HCT116 (cell line): ENCODE data around the gene UBE2L3. TPM values are rescaled to one million over a fixed set of nuclear protein-coding genes. Genes with fewer than 3 reads are reported as not detected.
A peak's percentile ranks its signal among the peaks of the same experiment; 100 is the strongest.

Source experiments
- ATAC-seq: fragments of 200-7000 bp; cut with Tn5 transposase; 2 replicates; pipeline ENCODE4 v1.9.1; 2020; ENCODE audit warnings: mild to moderate bottlenecking, moderate library complexity
- BruUV-seq: library from RNA; stranded (reverse); fragments of 400-500 nt; replicated peaks from 2 replicates; lab custom pipeline; 2021; lab: Mats Ljungman, UMichigan
- CTCF ChIA-PET: fragments of 300-600 bp; sonication (Branson Sonifier 250); formaldehyde crosslinking; loops from one replicate; lab custom pipeline; 2021; ENCODE audit warnings: antibody characterized with exemption; lab: Charles Lee
- POLR2A ChIA-PET: fragments of 300-600, 350-600 bp; sonication (Branson Sonifier 250); formaldehyde crosslinking; loops from one replicate; lab custom pipeline; 2021; ENCODE audit warnings: antibody characterized with exemption; lab: Charles Lee
- RAD21 ChIA-PET, 2 experiments: fragments of 300-600 bp; sonication (Branson Sonifier 250); formaldehyde crosslinking; loops; one replicate each; lab custom pipeline; 2023; ENCODE audit warnings: low total read pairs in 2 of 2; ENCODE audit not compliant: uncharacterized antibody in 2 of 2, unreplicated experiment in 2 of 2, low non-redundant PET in 1 of 2; lab: Charles Lee
- DNase-seq: peaks from one replicate; pipeline ENCODE4 v3.0.0-alpha.2; 2010; ENCODE audit warnings: low read depth, low spot score
- H2AFZ ChIP-seq: fragments of 200-600 bp; shearing (Covaris generic), sonication (generic); 2 replicates; pipeline ENCODE4 v1.6.1; 2017; ENCODE audit warnings: low read depth, mixed run types, mixed read lengths, antibody characterized with exemption, low read length; ENCODE audit not compliant: poor library complexity, severe bottlenecking
- H3K27ac ChIP-seq: 2 replicates; pipeline ENCODE4 v1.5.1; 2012; ENCODE audit warnings: low read depth, low read length
- H3K27me3 ChIP-seq: fragments of 200-600 bp; sonication (generic); 2 replicates; pipeline ENCODE4 v1.6.1; 2016; ENCODE audit warnings: mixed run types, low read length, mixed read lengths; ENCODE audit not compliant: insufficient read depth
- H3K36me3 ChIP-seq, 2 experiments: fragments of 200-500 bp in 1 of 2; fragments of 200-600 bp in 1 of 2; sonication (Bioruptor generic) in 1 of 2; sonication (generic) in 1 of 2; 2 replicates each; pipeline versions ENCODE4 v1.5.1 to v1.6.1; 2014 to 2016; ENCODE audit warnings: low read length in 2 of 2, inconsistent platforms in 1 of 2, mixed read lengths in 1 of 2, mixed run types in 1 of 2; ENCODE audit not compliant: insufficient read depth in 2 of 2, control insufficient read depth in 1 of 2
- H3K4me1 ChIP-seq, 2 experiments: fragments of 200-600 bp in 1 of 2; sonication (generic) in 1 of 2; 2 replicates each; pipeline versions ENCODE4 v1.5.1 to v1.6.1; 2012 to 2017; ENCODE audit warnings: low read length in 2 of 2, inconsistent platforms in 1 of 2, mild to moderate bottlenecking in 1 of 2, mixed read lengths in 1 of 2, mixed run types in 1 of 2, moderate library complexity in 1 of 2; ENCODE audit not compliant: insufficient read depth in 2 of 2, control insufficient read depth in 1 of 2
- H3K4me2 ChIP-seq: fragments of 200-600 bp; sonication (generic); 2 replicates; pipeline ENCODE4 v1.6.1; 2017; ENCODE audit warnings: mixed run types, low read length, mixed read lengths
- H3K4me3 ChIP-seq, 2 experiments: fragments of 200-600 bp in 1 of 2; sonication (generic) in 1 of 2; replicated peaks in 1 of 2; 2 replicates each; pipeline ENCODE4 v1.5.1; 2011 to 2016; ENCODE audit warnings: low read length in 2 of 2, control low read depth in 1 of 2, low read depth in 1 of 2, mild to moderate bottlenecking in 1 of 2, mixed read lengths in 1 of 2, mixed run types in 1 of 2
- H3K79me2 ChIP-seq: fragments of 200-600 bp; sonication (generic); 2 replicates; pipeline ENCODE4 v1.6.1; 2017; ENCODE audit warnings: mild to moderate bottlenecking, mixed run types, low read length, moderate library complexity, mixed read lengths; ENCODE audit not compliant: insufficient read depth
- H3K9ac ChIP-seq: fragments of 200-600 bp; sonication (generic); 2 replicates; pipeline ENCODE4 v1.6.1; 2016; ENCODE audit warnings: low read length, mixed read lengths
- H3K9me2 ChIP-seq: fragments of 200-600 bp; sonication (generic), shearing (Covaris generic); 2 replicates; pipeline ENCODE4 v1.6.1; 2017; ENCODE audit warnings: mixed run types, mild to moderate bottlenecking, moderate library complexity; ENCODE audit not compliant: insufficient read depth
- H3K9me3 ChIP-seq, 2 experiments: fragments of 200-500 bp in 1 of 2; fragments of 200-600 bp in 1 of 2; sonication (Bioruptor generic) in 1 of 2; sonication (generic) in 1 of 2; 2 replicates each; pipeline ENCODE4 v1.6.1; 2014 to 2017; ENCODE audit warnings: low read length in 2 of 2, mixed read lengths in 2 of 2, inconsistent platforms in 1 of 2, low read depth in 1 of 2, mild to moderate bottlenecking in 1 of 2, mixed run types in 1 of 2, moderate library complexity in 1 of 2; ENCODE audit not compliant: control insufficient read depth in 1 of 2, insufficient read depth in 1 of 2
- H4K20me1 ChIP-seq: fragments of 200-600 bp; sonication (generic), shearing (Covaris generic); 2 replicates; pipeline ENCODE4 v1.6.1; 2017; ENCODE audit warnings: mixed run types, mild to moderate bottlenecking, moderate library complexity; ENCODE audit not compliant: insufficient read depth
- CTCF ChIP-seq, 3 experiments: fragments of 200-600 bp in 1 of 3; sonication (generic) in 1 of 3; IDR thresholded peaks in 2 of 3; conservative IDR thresholded peaks in 1 of 3; 2 replicates each; pipeline ENCODE4 v1.5.1; 2012 to 2017; ENCODE audit warnings: low read depth in 2 of 3, low read length in 2 of 3, antibody characterized with exemption in 1 of 3, borderline replicate concordance in 1 of 3, control low read depth in 1 of 3, mild to moderate bottlenecking in 1 of 3, mixed read lengths in 1 of 3, mixed run types in 1 of 3, moderate library complexity in 1 of 3; ENCODE audit not compliant: insufficient read depth in 1 of 3
- EGR1 ChIP-seq: IDR thresholded peaks from 2 replicates; pipeline ENCODE4 v1.6.1; 2012; ENCODE audit warnings: low read depth
- MAX ChIP-seq: IDR thresholded peaks from 2 replicates; pipeline ENCODE4 v1.6.1; 2012
- POLR2A ChIP-seq: IDR thresholded peaks from 2 replicates; pipeline ENCODE4 v1.7.0; 2011; ENCODE audit warnings: borderline replicate concordance; ENCODE audit not compliant: insufficient read depth, insufficient read length; ENCODE audit errors: extremely low read depth
- POLR2AphosphoS5 ChIP-seq: IDR thresholded peaks from 2 replicates; pipeline ENCODE4 v1.6.1; 2011; ENCODE audit warnings: mild to moderate bottlenecking, low read depth, low read length, moderate library complexity
- SIN3A ChIP-seq: IDR thresholded peaks from 2 replicates; pipeline ENCODE4 v1.6.1; 2012; ENCODE audit warnings: low read depth
- SRF ChIP-seq: IDR thresholded peaks from 2 replicates; pipeline ENCODE4 v1.6.1; 2012; ENCODE audit warnings: low read depth
- YY1 ChIP-seq: IDR thresholded peaks from 2 replicates; pipeline ENCODE4 v1.6.1; 2011; ENCODE audit warnings: low read length, low read depth, moderate library complexity, mild to moderate bottlenecking; ENCODE audit not compliant: insufficient replicate concordance; ENCODE audit errors: extremely low read depth
- ZFX ChIP-seq: fragments of 450-650 bp; IDR thresholded peaks from 2 replicates; pipeline ENCODE4 v1.6.1; 2017
- ZNF274 ChIP-seq: fragments of 200-500 bp; sonication (Bioruptor generic); IDR thresholded peaks from 2 replicates; pipeline ENCODE4 v1.6.1; 2014; ENCODE audit warnings: mild to moderate bottlenecking, low read depth, low read length, inconsistent platforms
- intact Hi-C: fragments of 100-400 bp; cut with micrococcal nuclease; formaldehyde crosslinking; loops from 2 replicates; pipeline ENCODE4 v1.10.0; 2022
- total RNA-seq: library from RNA; stranded (reverse); gene quantifications from one replicate; pipeline ENCODE4 v1.2.1, GENCODE V29; 2021; ENCODE audit not compliant: unreplicated experiment

UBE2L3 gene
- total RNA-seq, 1 experiment from 2014 or later, result 55.6 TPM

- H3K4me2 ChIP-seq, result peak overlapping the region; percentile 98
- H4K20me1 ChIP-seq, result no peaks in the 10 kb centered on the region
- peak overlapping the region; percentile 74 for H3K27ac ChIP-seq
- POLR2A ChIA-PET, result no interaction called here
- intact Hi-C loops, result no loop called here
- H3K9ac ChIP-seq, result peak overlapping the region; percentile 63
- DNase-seq, result peak; percentile 31
- H2AFZ ChIP-seq, result no peak overlapping the region
- no peaks in the 10 kb centered on the region for H3K27me3 ChIP-seq
- peak; percentile 96 for ATAC-seq
- BruUV-seq, result no TSS peak
- RAD21 ChIA-PET, result no interaction called here
- H3K9me2 ChIP-seq, result no peaks in the 10 kb centered on the region
- peaks cover 4 to 27% of the 10 kb centered on the region in 2 experiments; a peak in 3 of 4 replicates for H3K4me1 ChIP-seq
- H3K9me3 ChIP-seq, result no peaks in the 10 kb centered on the region
- CTCF ChIA-PET, result interaction anchor here (0.7 kb wide), 1 partner anchor 11 kb away, joined by 4 read pairs; no protein-coding TSS in a partner anchor
- H3K4me3 ChIP-seq, result peak overlapping the region; percentile 61 to 70
- peaks cover 6% of the 10 kb centered on the region; the same call in 1 of the 2 replicates for H3K79me2 ChIP-seq
- H3K36me3 ChIP-seq, result peaks cover 0 to 8% of the 10 kb centered on the region in 2 experiments; a peak in 1 of 4 replicates
- TF ChIP-seq POLR2AphosphoS5, result peak; percentile 81
- TF ChIP-seq SIN3A, result peak; percentile 67; the same call in 1 of the 2 replicates
- TF ChIP-seq EGR1, result peak; percentile 54
- peak in 2 of 3 experiments; percentile 22 to 27; a peak in 3 of 6 replicates for TF ChIP-seq CTCF (IDR thresholded peaks at IDR 0.05 in 2 of 3, conservative IDR thresholded peaks at IDR 0.05 in 1 of 3; ENCODE audit: borderline replicate concordance in 1 of 3, insufficient read depth in 1 of 3, low read depth in 2 of 3, low read length in 2 of 3)
- no peak for TF ChIP-seq ZNF274
- TF ChIP-seq YY1, result no peak
- no peak; the same call in 1 of the 2 replicates for TF ChIP-seq ZFX
- peak; percentile 82 for TF ChIP-seq MAX
- peak; percentile 64 for TF ChIP-seq POLR2A
- no peak for TF ChIP-seq SRF
These were observed 90.0 kb downstream of the UBE2L3 start for GRCh38 chr22:21657360-21658032.
